ENCODE measurements around the gene MED13L.
"Not testable (repeated sequence)": the region's sequence is repeated elsewhere in the genome, so short reads cannot be mapped to it uniquely, and the experiment has no call there.

Gene MED13L

DNA sequence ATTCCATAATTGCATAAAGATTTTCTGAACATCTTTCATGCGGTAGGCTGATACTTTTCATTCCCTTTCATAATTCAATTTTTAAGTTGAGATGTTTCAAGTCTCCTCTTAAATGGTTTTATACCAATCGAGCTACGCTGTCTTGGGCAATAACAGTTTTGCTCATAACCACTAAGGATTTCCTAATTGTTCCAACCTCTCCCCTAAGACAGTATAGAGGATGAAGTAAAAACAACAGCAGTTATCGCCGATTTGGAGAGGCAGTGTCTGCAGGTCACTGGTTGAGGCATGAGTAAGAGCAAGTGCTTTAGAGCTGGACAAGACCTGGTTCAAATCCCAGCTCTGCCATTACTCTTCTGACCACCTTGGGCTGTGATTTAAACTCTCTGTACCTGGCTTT, 6.9 kb upstream of the MED13L start:
- DNase-seq: no peak
- in situ Hi-C loops (cut with HindIII; ENCODE audit: low pct_ligation_motif_present, low pct_unique_long_range_greater_than_20kb, low sequenced_read_pairs): no loop called here

DNA sequence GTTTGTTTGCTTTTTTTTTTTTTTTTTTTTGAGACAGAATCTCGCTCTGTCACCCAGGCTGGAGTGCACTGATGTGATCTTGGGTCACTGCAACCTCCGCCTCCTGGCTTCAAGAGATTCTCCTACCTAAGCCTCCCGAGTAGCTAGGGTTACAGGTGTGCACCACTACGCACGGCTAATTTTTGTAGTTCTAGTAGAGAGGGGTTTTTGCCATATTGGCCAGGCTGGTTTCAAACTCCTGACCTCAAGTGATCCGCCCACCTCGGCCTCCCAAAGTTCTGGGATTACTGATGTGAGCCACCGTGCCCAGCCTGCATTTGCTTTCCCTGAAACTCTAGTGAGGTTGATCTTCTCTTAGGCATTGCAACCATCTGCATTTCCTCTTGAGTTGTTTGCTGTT, 6.4 kb upstream of the MED13L start:
- in situ Hi-C loops (cut with HindIII; ENCODE audit: low pct_ligation_motif_present, low pct_unique_long_range_greater_than_20kb, low sequenced_read_pairs); DNase-seq: not testable (repeated sequence)

DNA sequence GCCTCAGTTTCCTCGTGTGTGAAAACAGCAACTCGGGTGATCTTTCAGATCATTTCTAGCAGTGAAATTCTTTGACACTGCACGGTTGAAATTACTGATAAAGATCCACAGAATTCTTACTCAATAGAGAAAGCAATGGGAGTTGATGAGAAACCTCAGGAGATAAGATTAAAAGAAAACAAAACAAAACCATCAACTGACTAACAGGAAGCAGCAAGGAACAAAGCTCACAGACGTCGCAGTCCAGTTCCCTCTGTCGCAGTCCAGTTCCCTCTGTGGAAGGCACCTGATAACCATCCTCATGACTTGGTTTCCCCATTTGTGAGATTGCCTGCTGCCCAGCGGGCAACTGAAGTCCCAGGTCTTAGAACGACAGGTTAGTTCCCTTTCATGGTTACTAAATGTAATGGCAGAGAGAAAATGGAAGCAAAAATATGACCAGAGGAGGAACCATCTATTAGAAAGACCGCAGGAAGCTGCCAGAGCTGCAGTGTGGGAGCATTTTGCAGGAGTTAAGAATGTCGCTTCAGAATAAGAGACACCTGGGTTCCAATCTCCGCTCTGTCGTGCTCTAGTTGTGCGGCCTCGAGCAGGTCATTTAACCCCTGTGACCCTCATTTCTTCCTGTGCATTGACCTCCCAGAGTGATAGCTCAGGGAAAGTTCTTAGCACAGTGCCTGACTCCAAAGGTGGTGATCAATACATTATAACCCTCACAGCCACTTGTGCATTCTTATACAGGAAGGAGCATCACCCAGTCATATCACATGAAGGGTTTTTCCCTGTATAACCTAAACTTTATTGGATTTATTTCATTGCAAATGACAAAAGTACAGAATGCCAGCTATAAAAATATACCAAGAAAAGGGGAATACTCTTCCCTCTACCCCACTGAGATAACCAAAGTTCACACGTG, 5.1 kb upstream of the MED13L start:
- in situ Hi-C loops (cut with HindIII; ENCODE audit: low pct_ligation_motif_present, low pct_unique_long_range_greater_than_20kb, low sequenced_read_pairs): no loop called here
- DNase-seq: no peak

DNA sequence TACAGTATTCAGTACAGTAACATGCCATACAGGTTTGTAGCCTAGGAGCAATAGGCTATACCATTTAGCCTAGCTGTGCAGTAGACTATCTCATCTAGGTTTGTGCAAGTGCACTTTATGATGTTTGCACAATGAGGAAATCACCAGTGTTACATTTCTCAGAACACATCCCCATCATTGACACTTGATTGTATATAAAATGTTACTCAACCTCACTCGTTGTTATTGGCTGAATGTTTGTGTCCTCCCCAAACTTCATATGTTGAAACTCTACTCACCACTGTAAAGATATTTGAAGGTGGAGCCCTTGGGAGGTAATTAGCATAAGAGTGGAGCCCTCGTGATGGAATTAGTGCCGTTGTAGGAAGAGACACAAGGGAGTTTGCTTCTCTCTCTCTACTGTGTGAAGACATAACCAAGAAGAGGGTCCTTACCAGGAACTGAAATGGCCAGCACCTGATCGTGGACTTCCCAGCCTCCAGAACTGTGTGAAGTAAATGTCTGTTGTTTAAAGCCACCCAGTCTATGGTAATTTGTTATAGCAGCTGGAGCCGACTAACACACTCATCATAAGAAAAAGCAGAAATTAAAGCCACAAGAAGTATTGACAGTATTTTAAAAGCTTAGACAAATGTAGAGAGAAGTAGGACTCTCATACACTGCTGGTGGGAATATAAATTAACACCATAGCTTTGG, 3.2 kb upstream of the MED13L start:
- DNase-seq: no peak
- in situ Hi-C loops (cut with HindIII; ENCODE audit: low pct_ligation_motif_present, low pct_unique_long_range_greater_than_20kb, low sequenced_read_pairs): no loop called here

DNA sequence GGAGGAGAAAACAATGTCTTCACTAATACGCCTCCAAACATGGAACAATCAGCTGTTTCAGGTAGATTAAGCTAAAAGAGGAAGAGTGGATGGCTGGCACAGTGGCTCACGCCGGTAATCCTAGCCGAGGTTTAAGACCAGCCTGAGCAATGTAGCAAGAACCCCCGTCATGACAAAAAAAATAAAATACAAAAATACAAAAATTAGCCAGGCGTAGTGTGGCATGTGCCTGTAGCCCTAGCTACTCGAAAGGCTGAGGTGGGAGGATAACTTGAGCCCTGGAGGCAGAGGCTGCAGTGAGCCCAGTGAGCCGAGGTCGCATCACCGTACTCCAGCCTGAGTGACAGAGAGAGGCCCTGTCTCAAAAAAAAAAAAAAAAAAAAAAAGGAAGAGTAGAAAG, 1.2 kb upstream of the MED13L start:
- in situ Hi-C loops (cut with HindIII; ENCODE audit: low pct_ligation_motif_present, low pct_unique_long_range_greater_than_20kb, low sequenced_read_pairs): no loop called here
- no peak for DNase-seq

DNA sequence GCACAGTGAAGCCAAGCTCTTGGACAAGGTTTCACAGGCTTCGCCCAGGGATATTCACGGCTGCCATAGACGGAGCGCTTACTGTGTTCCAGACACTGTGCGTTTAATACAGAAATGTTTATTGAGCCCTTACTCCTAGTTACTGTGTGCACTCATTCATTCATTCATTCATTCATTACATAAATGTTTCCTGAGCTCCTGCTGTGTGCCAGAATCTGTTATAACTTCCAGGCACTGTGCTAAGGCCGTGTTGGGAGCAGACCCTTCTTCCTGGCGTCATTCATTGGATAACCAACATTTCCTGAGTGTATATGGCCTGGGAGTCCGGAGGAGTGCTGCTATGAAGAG, 760 bp upstream of the MED13L start:
- in situ Hi-C loops (cut with HindIII; ENCODE audit: low pct_ligation_motif_present, low pct_unique_long_range_greater_than_20kb, low sequenced_read_pairs): no loop called here
- no peak for DNase-seq

DNA sequence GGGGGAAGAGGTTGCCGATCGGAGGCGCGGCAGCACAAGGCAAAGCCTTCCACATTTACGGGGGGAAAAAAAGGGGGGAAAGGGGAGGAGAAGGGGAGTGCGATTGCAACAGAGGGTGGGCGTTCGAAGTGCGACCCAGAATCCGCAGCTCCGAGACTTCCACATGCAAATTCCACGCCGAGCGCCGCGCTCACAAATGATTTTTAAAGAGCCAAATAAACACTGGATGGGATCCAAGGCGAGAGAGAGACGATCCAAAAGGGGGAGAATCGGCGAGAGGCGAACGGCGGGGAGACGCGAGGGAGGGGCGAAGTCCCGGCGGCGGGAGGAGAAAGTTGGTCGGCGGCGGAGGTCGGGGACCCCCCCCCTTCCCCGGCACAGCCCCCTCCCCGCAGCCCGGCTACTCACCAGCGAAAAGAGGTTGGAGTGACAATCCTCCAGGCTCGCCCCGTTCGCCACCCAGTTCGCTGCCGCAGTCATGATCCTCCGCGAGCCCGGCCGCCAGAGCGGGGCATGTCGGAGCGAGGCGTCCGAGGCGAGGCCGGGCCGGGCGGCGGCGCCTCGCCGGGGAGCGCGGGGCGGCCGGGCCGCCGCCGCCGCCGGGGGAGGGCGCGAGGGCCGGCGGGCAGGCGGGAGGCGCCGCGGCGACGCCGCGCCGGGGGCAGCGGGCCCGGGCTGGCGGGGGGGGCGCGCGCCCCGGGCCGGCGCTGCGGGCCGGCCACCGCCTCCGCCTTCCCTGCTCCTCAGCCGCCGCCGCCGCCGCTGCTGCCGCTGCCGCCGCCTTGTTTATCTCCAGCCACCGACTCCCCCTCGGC, 634 bp downstream of the MED13L start:
- in situ Hi-C loops (cut with HindIII; ENCODE audit: low pct_ligation_motif_present, low pct_unique_long_range_greater_than_20kb, low sequenced_read_pairs): no loop called here
- peak; percentile 79 for DNase-seq

DNA sequence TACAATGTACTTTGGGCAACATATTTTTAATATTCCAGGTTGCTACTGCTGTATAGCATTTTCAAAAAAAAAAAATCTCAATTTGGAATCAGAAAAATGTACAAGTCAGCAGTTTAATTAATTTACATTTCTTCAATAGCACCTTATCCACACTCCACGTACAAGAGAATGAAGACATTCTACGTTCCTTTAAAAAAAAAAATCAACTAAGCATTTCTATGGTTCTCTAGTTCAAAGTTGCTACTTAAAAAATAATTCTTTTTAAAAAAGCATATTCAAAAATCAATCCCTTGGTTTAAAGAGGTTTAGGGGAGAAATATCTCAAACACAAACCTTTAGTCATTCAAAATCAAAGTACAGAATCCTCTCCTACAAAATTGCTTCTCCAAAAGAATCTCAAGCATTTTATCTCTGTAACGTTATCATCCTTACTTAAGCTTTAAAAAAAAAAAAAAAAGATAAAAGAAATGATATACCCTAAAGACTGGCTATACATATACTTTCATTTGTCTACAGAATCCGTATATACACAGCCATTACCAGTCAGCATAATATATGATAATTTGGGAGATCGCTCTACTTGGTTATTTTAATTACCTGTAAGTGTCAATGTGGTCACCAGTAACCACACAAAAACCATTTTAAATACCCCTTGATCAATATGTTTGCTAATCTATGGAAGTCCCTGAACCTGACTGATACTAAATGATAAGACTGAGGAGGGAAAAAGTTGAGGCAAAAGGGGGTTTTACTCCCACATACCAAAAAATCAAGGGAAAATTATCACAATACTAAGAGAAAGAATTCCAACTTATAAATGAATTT, 2.7 kb downstream of the MED13L start:
- in situ Hi-C loops (cut with HindIII; ENCODE audit: low pct_ligation_motif_present, low pct_unique_long_range_greater_than_20kb, low sequenced_read_pairs): no loop called here
- DNase-seq: no peak

DNA sequence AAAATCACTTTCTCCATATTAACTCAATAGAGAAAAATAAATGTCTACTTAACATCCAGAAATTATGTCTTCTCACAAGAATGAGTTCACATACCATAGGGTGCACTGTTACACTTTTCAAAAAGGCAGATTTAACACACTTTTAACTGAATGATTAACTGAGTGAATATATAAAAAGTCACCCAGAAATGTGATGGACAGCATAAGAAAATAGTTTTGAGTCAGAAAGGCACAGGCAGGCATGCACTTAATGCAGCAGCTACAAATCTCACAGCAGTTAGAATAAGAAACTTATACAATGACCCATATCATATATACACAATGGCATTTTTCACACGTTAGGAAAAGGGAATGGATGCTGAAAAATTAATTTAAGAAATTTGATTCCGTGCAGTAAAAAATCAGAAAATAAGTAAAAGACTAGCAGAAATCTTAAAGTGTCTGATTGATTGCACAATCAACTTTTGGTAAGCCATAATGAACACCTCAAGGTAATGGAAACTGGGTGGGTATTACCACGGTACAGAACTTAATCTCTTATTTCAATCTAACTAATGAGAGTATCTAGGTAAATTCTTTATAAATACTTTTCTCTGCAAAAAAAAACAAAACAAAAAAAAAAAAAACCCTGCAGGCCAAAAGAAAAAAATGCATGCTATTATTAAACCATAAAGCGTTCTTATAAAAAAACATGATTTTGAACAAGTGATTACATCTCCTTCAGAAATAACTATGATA, 3.5 kb downstream of the MED13L start:
- DNase-seq: no peak

DNA sequence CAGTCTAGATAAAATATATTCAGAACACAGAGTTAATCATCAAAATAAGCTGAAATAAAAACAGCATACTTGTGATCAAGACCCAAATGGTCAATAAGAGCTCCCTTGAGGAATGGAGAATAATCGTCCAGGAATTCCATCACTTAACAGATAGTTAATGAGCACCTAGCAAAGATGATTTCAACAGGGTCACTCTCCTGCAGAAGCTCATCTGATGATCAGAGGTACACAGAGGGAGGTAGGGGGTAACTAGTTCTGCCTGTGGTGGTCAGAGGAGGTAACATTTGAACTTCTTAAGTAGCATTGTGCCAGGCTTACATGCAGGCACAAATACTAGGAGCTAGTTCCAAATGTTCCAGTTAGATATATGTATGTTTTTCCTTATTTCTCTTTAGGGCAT, 9.5 kb downstream of the MED13L start:
- peak; percentile 76 for DNase-seq
- in situ Hi-C loops (cut with HindIII; ENCODE audit: low pct_ligation_motif_present, low pct_unique_long_range_greater_than_20kb, low sequenced_read_pairs): no loop called here

More for the DNA sequence above, 3.5 kb downstream of the MED13L start:
- in situ Hi-C loops (cut with HindIII; ENCODE audit: low pct_ligation_motif_present, low pct_unique_long_range_greater_than_20kb, low sequenced_read_pairs): no loop called here

DNA sequence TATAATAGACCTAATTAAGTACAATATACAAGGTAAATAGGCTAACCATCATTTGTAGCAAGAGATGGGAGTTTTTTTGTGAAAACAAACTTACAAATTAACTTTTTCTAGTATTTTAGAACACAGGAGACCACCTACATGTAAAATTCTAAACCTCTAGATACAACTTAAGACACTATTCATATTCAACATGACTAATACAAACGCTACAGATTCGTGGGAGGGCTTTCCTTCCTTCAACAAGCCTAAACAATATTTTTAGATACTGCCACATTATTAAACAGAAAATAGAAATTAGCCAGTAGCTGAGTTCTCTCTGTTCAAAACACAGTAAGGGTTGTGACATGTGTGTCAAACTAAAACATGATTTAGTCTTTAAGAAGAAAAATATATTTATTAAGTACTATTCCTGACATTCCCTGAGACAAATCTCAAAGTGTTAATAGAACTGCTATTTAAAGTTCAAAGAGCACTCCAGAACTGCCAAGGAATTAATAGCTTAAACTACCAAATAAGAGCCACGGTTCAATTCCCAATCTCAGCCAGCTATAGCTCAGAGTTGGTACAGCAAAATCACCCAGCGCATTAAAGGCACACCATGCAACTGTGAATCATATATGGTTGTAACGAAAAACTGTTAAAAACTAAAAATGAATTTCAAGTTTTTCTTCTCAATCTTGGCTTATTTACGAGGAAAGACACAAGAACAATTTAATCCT, 10.7 kb downstream of the MED13L start:
- no peak for DNase-seq
- in situ Hi-C loops (cut with HindIII; ENCODE audit: low pct_ligation_motif_present, low pct_unique_long_range_greater_than_20kb, low sequenced_read_pairs): no loop called here

DNA sequence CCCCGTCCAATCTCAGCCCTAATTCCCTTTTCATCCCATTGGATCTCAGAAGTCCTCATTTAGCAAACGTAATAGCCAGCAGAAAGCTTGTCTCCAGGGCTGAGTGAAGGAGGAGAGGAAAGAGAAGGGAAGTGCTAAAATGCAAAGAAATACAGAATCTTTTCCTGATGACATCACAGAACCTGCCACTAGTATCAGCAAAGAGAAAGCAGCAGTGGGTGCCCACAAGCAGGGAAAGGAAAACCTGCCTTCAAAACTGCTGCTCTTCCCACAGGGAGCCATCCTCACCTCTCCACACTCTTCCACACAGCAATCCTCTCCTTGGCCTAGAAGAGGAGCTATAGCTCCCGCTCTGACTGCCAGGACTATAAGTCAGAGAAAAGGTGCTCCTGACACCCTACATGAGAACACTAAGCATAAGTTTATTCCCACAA, 11.3 kb downstream of the MED13L start:
- peak; percentile 62 for DNase-seq
- in situ Hi-C loops (cut with HindIII; ENCODE audit: low pct_ligation_motif_present, low pct_unique_long_range_greater_than_20kb, low sequenced_read_pairs): no loop called here

DNA sequence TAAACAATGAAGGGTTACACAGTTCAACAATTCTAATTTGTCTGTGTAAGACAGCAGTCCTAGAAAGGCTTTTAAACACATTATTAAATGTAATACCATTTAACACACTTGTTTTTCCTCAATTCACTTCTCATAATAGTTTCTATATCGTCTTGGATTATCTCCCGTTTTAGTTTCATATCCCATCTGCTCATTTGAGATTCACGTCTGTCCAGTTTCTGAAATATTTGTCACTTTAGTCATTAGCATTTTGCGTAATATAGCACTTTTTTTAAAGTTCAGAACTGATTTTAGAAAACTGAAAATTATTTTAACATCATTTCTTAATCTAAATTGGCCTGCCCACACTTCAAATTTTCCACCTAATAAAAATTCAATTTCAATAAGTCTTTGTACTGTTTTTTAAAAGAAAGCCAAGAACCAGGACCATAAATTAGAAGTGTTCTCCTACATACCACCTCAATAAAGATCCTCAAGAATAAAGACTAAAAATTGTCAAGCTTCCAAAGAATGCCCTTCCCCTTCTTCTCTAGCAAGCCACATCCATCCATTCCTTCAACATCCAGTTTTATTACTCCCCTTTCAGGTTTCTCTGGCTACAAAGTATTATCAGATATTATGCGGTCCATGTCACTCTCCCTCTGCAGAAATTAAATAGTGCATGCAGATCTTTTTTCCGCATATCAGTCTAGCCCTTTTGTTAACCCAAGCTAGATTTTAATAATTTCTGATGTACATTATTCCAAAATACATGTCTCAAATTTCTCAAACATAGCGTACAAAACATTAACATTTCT, 11.9 kb downstream of the MED13L start:
- in situ Hi-C loops (cut with HindIII; ENCODE audit: low pct_ligation_motif_present, low pct_unique_long_range_greater_than_20kb, low sequenced_read_pairs): no loop called here
- no peak for DNase-seq

DNA sequence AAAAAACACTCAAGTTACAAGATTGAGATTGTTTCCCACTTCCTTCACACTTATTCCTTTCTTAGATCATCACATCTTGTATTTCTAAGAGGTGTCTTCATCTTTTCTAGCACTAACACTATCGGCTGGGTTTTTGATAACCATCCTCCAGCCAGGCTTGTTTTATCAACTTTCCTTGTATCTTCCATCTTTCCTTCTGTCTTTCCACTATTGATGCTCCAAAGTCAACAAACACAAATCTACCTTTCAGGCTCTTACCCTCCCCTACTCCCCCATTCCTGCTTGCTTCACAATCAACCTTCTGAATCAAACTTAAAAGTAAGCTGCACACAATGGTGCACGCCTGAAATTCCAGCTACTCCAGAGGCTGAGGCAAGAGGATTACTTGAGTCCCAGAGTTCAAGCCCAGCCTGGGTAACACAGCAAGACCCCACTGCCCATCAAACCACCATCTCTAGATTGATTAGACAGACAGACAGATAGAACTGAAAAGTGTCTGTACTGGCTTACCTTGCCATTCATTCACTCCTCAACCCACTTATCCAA, 12.9 kb downstream of the MED13L start:
- DNase-seq: no peak
- in situ Hi-C loops (cut with HindIII; ENCODE audit: low pct_ligation_motif_present, low pct_unique_long_range_greater_than_20kb, low sequenced_read_pairs): no loop called here

DNA sequence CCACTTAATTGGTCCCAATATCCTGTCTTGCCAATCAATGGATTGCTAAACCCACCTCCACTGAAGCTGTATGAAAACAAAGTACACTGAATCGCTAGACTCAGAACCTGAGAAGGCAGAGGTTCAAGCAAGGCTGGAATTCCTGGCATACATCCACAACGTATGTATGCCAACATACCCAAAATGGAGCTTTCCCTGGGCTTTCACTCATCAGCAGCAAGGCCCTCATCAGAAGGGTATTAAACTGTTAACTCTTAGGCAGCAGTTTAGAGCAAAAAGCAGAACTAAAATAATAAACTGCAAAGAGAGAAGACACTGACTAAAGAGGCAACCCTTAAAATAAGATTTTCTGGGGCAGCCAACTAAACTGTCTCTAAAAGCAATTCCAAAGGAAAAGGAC, 13.6 kb downstream of the MED13L start:
- DNase-seq: no peak
- in situ Hi-C loops (cut with HindIII; ENCODE audit: low pct_ligation_motif_present, low pct_unique_long_range_greater_than_20kb, low sequenced_read_pairs): no loop called here

DNA sequence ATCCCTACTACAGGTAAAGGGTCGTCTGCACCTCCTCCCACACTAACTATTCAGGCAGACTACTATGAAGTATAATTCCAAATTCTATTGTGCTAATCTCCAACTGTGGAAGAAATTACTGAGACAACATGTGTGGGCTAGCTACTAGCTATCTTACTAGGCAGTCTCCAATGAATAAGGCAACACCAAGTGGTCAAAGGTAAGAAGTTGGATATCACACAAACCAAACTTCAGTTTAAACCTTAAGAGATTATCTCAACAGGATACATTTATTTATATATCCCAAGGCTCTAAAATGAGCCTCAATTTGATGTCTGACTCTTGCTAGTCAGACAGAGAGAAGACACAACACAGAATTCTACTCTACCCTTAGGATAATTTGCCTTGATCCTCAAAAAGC, 14.1 kb downstream of the MED13L start:
- in situ Hi-C loops (cut with HindIII; ENCODE audit: low pct_ligation_motif_present, low pct_unique_long_range_greater_than_20kb, low sequenced_read_pairs): no loop called here
- DNase-seq: no peak
